ENCODE measurements around the gene COX8A. TPM values are rescaled to one million over a fixed set of nuclear protein-coding genes. Genes with fewer than 3 reads are reported as not detected.

The COX8A gene
- total and polyA plus RNA-seq, 10 donors = 181 to 698 (median 324) TPM

DNA sequence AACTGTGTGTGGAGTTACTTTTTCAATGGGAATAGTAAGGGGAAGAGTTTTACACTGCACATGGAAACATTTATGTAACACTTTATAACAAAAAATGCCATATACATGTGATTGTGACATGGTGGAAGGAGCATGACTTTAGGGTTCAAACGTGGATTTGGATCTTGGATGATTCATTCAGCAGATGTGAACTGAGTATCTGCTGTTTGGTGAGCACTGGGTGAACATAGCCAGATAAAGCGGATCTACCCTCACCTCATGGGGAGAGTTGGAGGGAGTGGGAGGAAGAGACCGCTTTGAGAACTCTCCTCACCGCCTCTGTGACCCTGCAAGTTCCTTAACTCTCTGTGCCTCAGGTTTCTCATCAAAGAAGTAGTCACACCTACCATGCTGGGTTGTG lies 32.5 kb upstream of the COX8A start:
- H3K9me3 ChIP-seq = no peaks in the 10 kb centered on the region
- no peak for TF ChIP-seq POLR2AphosphoS5 (IDR thresholded peaks at IDR 0.05)
- no peak for TF ChIP-seq POLR2A (IDR thresholded peaks at IDR 0.05)
- no peak for TF ChIP-seq CTCF (IDR thresholded peaks at IDR 0.05 in 8 of 11, conservative IDR thresholded peaks at IDR 0.05 in 3 of 11)
- peaks cover 0 to 20% (median 10%) of the 10 kb centered on the region in 6 donors for H3K36me3 ChIP-seq
- no peak for DNase-seq
- no peak overlapping the region for H3K4me3 ChIP-seq
- no peaks in the 10 kb centered on the region for H3K27me3 ChIP-seq (replicated peaks in 1 of 7)
- WGBS, 5 donors = 87 to 91% (median 87%) methylated on average over 4 of the region's 4 CpGs
- intact Hi-C loops (cut with DNase I; ENCODE audit: low total_unique reads) = loop anchor here (2.0 kb wide), 1 partner anchor 105 kb away; no protein-coding TSS in a partner anchor
- H3K4me1 ChIP-seq = peaks cover 19 to 81% (median 54%) of the 10 kb centered on the region in 6 donors
- H3K27ac ChIP-seq = peak overlapping the region in 3 of 8 donors; percentile 73 to 85 (median 82)

- TF ChIP-seq POLR2A (IDR thresholded peaks at IDR 0.05) (no peak), CTCF (IDR thresholded peaks at IDR 0.05 in 8 of 11, conservative IDR thresholded peaks at IDR 0.05 in 3 of 11) (no peak), POLR2AphosphoS5 (IDR thresholded peaks at IDR 0.05) (no peak)
- DNase-seq = no peak
- 89 to 100% (median 97%) methylated on average over 3 of the region's 3 CpGs for WGBS, 5 donors
- peaks cover 0 to 29% (median 19%) of the 10 kb centered on the region in 6 donors for H3K36me3 ChIP-seq
- intact Hi-C loops (cut with DNase I; ENCODE audit: low total_unique reads) = no loop called here
- no peak overlapping the region for H3K4me3 ChIP-seq
- H3K9me3 ChIP-seq = no peaks in the 10 kb centered on the region
- H3K27me3 ChIP-seq (replicated peaks in 1 of 7) = no peaks in the 10 kb centered on the region
- no peak overlapping the region for H3K27ac ChIP-seq
- H3K4me1 ChIP-seq = peaks cover 19 to 77% (median 53%) of the 10 kb centered on the region in 6 donors
Measured at GRCh38 chr11:63942803-63943202, 31.6 kb upstream of the COX8A start.

- no peak overlapping the region for H3K4me3 ChIP-seq
- intact Hi-C loops (cut with DNase I; ENCODE audit: low total_unique reads) = no loop called here
- H3K36me3 ChIP-seq = peaks cover 0 to 50% (median 23%) of the 10 kb centered on the region in 6 donors
- peak overlapping the region in 3 of 8 donors; percentile 26 to 42 (median 33) for H3K27ac ChIP-seq
- DNase-seq = no peak
- no peak for TF ChIP-seq POLR2A (IDR thresholded peaks at IDR 0.05)
- no peak for TF ChIP-seq CTCF (IDR thresholded peaks at IDR 0.05 in 8 of 11, conservative IDR thresholded peaks at IDR 0.05 in 3 of 11)
- no peak for TF ChIP-seq POLR2AphosphoS5 (IDR thresholded peaks at IDR 0.05)
- no peaks in the 10 kb centered on the region for H3K27me3 ChIP-seq (replicated peaks in 1 of 7)
- H3K9me3 ChIP-seq = no peaks in the 10 kb centered on the region
- peaks cover 13 to 61% (median 39%) of the 10 kb centered on the region in 6 donors for H3K4me1 ChIP-seq
- 69 to 81% (median 75%) methylated on average over 7 to 8 of the region's 8 CpGs for WGBS, 5 donors
Measured at GRCh38 chr11:63944987-63945386, 29.4 kb upstream of the COX8A start.

GRCh38 chr11:63945477-63946163 lies 28.8 kb upstream of the COX8A start:
- TF ChIP-seq CTCF (IDR thresholded peaks at IDR 0.05 in 8 of 11, conservative IDR thresholded peaks at IDR 0.05 in 3 of 11) = peak; percentile 52 to 87 (median 77)
- no peak for TF ChIP-seq POLR2AphosphoS5 (IDR thresholded peaks at IDR 0.05)
- DNase-seq = no peak

More at GRCh38 chr11:63945477-63946163, 28.8 kb upstream of the COX8A start:
- 50 to 62% (median 61%) methylated on average over 14 of the region's 14 CpGs for WGBS, 5 donors
- Histone ChIP-seq H3K36me3 (peaks cover 0 to 57% (median 23%) of the 10 kb centered on the region in 6 donors), H3K4me3 (no peak overlapping the region), H3K27ac (peak overlapping the region in 3 of 8 donors; percentile 26 to 42 (median 33)), H3K9me3 (no peaks in the 10 kb centered on the region), H3K4me1 (peaks cover 8 to 56% (median 32%) of the 10 kb centered on the region in 6 donors), H3K27me3 (replicated peaks in 1 of 7) (no peaks in the 10 kb centered on the region)
- intact Hi-C loops (cut with DNase I; ENCODE audit: low total_unique reads) = no loop called here
